Measurements from ENCODE around the gene SLC66A1. TPM values are rescaled to one million over a fixed set of nuclear protein-coding genes. Genes with fewer than 3 reads are reported as not detected.

Gene SLC66A1
- total and polyA plus RNA-seq, 2 donors (not counting 3 experiments of a cell fraction or from before 2014, with no cell fraction given), result 15.3 to 32.6 TPM

DNA sequence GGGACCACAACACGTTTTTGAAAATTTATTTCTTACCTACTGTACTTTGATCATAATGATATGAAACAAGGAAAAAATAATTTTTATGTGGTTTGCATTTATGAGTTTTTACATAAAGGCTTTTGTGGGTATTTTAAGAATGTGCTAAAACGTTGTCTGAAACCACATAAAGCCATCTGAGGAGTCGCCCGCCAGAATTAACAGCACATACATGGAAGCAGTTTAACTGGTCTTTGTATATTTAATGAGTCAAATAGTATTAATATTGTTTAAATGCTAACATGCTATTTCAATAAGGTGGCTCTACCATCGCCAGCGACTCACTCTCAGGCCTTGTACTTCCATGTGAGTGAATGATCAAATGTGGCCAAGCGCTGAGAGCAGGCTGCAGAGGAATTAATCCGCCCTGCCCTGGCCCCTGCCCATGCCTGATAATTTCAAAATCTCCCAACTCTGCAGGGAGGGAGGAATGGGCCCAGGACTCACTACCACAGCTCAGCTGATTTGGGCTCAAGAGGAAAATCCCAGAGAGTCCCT, 49.6 kb downstream of the SLC66A1 start:
- Histone ChIP-seq H3K4me1 (ENCODE audit: control insufficient read depth, extremely low read depth, insufficient read depth, low read length) (no peaks in the 10 kb centered on the region), H3K9me1 (replicated peaks; ENCODE audit: control insufficient read depth, extremely low read depth, insufficient read depth, low read length) (no peaks in the 10 kb centered on the region), H3K36me3 (ENCODE audit: control insufficient read depth in 2 of 2, extremely low read depth in 1 of 2, insufficient read depth in 2 of 2, low read length in 2 of 2) (peaks cover 0 to 11% of the 10 kb centered on the region in 2 experiments), H3K9me3 (replicated peaks; ENCODE audit: control insufficient read depth, insufficient read depth, low read length) (no peaks in the 10 kb centered on the region), H4K20me1 (replicated peaks; ENCODE audit: control insufficient read depth, extremely low read depth, insufficient read depth, low read length) (no peaks in the 10 kb centered on the region), H3K4me2 (ENCODE audit: insufficient read depth, low read length) (no peak overlapping the region), H3K9ac (replicated peaks; ENCODE audit: extremely low read depth, insufficient read depth, low read length) (no peak overlapping the region), H3K27ac (ENCODE audit: insufficient read depth, low read depth, low read length) (no peak overlapping the region), H3K27me3 (ENCODE audit: control insufficient read depth in 2 of 2, insufficient read depth in 2 of 2, low read length in 2 of 2) (no peaks in the 10 kb centered on the region), H2AFZ (ENCODE audit: low read depth, low read length) (no peak overlapping the region), H3K79me2 (ENCODE audit: control insufficient read depth, insufficient read depth, low read length) (peaks cover 5% of the 10 kb centered on the region), H3K4me3 (replicated peaks in 1 of 3; ENCODE audit: insufficient read depth in 1 of 3, low read depth in 1 of 3, low read length in 3 of 3) (no peak overlapping the region)
- no peak for DNase-seq (ENCODE audit: low read depth, low spot score)
- BruUV-seq (replicated peaks), result no TSS peak
- TF ChIP-seq JUN (IDR thresholded peaks at IDR 0.05; ENCODE audit: borderline replicate concordance, insufficient read depth, insufficient read length, low read depth) (no peak), GATA2 (IDR thresholded peaks at IDR 0.05; ENCODE audit: insufficient read depth, insufficient read length, low read depth, low read length) (no peak), FOS (IDR thresholded peaks at IDR 0.05; ENCODE audit: borderline replicate concordance, insufficient read depth, low read length) (no peak)
- TF ChIP-seq, protein P1, sequence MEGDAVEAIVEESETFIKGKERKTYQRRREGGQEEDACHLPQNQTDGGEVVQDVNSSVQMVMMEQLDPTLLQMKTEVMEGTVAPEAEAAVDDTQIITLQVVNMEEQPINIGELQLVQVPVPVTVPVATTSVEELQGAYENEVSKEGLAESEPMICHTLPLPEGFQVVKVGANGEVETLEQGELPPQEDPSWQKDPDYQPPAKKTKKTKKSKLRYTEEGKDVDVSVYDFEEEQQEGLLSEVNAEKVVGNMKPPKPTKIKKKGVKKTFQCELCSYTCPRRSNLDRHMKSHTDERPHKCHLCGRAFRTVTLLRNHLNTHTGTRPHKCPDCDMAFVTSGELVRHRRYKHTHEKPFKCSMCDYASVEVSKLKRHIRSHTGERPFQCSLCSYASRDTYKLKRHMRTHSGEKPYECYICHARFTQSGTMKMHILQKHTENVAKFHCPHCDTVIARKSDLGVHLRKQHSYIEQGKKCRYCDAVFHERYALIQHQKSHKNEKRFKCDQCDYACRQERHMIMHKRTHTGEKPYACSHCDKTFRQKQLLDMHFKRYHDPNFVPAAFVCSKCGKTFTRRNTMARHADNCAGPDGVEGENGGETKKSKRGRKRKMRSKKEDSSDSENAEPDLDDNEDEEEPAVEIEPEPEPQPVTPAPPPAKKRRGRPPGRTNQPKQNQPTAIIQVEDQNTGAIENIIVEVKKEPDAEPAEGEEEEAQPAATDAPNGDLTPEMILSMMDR (IDR thresholded peaks at IDR 0.05; ENCODE audit: extremely low read depth in 1 of 2, insufficient read depth in 1 of 2, low read depth in 1 of 2, low read length in 2 of 2), result no peak
- intact Hi-C loops (cut with micrococcal nuclease) (no loop called here), dilution Hi-C loops (cut with MboI; ENCODE audit: extremely low pct_ligation_motif_present, low sequenced_read_pairs) (no loop called here)
- POLR2A ChIA-PET, result no interaction called here
- FAIRE-seq, result no peak
- CTCF ChIA-PET, result no interaction called here

Data from endothelial cell of umbilical vein (primary cell).